Measurements from ENCODE around the gene ADAMTS19.
A peak's percentile ranks its signal among the peaks of the same experiment; 100 is the strongest.
"Not testable (repeated sequence)": the region's sequence is repeated elsewhere in the genome, so short reads cannot be mapped to it uniquely, and the experiment has no call there.

The ADAMTS19 gene

DNA sequence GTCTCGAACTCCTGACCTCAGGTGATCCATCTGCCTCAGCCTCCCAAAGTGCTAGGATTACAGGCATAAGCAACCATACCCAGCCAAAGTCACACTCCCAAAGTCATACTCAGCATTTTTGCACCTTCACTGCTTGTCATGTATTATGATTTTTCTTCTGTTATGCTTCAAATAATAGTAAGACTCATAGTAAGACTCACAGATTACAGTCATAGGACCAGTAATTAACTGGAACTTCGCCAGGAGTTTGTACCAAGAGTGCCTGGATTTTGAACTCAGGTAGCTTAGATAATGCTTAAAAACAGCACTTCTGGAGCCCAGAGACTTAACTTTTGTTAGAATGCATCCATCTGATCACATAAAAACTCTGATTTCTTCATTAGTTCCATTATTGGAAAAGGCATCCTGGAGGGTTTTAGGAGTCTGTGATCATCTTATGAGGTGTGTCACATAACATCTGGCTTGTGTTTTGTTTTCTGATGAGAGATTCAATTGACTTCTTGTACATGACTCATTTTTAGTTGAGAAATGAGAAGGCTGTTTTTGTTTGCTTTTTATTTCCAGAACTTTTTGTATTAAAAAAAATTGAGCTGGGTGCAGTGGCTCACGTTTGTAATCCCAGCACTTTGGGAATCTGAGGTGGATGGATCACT is 131.5 kb downstream of the ADAMTS19 start:
- no peak for DNase-seq

DNA sequence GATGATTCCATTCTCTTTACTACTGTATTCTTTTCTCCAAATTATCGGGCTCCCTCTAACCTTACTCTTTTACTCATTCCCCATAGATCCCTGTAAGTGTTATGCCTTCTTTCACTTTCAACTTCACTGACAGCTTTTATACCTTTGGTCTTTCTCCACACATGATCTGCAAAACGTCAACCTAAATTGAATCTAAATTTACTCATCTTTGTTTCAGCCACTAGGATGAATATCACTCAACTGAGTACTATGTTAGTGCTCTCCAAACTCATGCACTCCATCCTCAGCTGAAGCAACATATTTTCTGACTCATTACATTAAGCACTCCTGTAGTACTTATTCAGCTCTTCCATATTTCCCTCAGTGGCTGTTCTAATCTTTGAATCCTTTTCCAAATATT is 133.4 kb downstream of the ADAMTS19 start:
- no peak for DNase-seq

DNA sequence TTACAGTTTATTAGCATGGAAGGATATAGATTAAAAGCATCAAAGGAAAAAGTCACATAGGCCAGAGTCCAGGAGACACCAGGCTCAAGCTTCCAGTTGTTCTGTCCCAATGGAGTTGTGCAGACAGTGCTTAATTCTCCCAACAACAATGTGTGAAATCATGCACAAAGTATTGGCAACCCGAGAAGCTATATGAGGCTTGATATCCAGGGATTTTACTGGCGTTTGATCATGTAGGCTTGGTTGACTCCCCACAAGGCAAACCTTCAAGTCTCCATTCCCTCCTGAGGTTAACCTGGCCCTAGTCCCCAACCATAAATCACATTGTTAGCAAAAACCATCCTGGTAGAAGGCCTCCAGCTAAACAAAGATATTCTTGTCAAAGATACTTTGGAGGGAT is 141.5 kb downstream of the ADAMTS19 start:
- DNase-seq, result no peak

DNA sequence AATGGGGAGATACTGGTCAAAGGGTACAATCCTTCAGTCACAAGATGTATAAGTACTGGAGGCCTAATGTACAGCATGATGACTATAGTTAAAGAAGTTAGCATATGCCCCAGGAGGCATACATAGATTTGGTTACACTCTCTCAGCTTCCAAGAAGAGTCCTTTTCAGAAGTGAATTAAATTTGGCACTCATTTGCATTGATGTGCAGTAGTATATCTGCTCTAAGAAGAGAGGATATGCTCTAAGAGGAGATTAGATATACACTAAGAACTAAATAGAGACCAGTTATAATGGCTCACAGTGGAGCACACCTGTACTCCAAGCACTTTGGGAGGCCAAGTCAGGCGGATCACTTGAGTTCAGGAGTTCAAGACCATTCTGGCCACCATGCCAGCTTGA is 148.3 kb downstream of the ADAMTS19 start:
- no peak for DNase-seq

DNA sequence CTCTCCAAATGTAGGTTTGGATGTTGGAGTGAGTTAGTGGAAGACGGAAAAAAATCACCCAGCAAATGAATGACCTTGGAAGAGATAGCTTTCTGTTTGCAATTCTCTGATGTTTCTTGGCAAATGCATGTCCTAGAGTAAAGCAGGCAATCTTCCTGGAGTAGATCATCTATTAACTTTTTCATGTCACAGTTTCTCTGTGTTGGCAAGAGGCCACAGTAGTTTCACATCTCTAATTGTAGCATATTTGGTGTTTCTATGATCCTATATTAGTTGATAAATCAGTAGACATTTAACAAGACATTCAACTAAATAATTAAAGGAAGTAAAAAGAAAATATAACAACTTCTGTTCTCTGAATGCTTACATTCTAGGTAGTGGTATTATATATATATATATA is 149.6 kb downstream of the ADAMTS19 start:
- DNase-seq, result no peak

DNA sequence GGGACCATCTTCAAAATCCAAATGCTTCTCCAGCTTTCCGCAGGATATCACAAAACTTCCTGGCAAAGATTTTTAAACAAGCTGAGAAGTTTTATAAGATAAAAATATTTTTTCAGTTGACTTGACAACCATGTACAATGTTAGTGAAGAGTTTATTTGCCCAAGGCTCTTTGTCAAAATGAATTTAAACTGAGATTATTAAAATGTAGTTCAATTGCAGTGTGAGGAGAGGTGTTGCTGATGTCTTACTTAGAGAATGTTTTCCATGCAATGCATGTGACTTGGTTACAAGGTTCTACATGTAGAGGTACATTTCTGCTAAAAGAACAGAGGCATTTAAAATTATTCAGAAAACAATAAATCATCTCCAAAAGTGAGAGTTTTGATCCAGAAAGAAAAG is 156.4 kb downstream of the ADAMTS19 start:
- DNase-seq, result no peak

DNA sequence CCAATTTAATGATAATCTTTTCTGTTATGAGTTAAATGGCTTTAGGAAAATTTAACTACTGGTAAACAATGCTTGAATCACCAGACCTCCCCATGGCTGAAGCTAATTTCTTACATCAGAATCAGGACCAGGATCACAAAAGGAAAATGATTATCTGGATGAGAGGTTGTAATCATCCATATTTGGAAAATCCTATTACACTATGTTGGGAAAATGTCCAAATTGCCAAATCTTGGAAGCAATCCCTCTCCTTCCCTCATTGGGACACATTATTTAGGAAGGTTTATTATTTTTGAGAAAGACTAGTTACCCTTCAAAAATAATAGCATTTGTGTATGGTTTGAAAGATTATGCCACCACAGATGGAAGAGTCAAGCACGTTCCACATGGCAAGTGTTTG is 157.1 kb downstream of the ADAMTS19 start:
- DNase-seq, result no peak

DNA sequence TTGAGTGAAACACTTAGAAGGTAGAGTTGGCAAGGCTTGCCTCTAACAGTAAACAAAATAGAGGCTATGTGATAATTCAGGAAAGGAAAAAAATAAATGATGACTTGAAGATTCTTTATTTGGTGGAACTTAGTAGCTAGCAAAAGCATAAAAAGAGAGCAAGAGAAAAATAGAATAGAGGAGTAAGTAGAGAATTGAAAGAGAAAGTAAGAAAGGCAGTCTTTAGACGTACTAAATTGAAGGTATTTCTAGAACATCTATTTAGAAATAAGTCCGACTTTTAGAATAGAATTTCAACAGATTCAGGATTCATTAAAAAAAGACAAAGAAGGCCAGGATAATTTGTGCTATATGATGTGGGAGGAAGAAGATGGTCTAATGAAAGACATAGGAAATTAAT is 159.7 kb downstream of the ADAMTS19 start:
- no peak for DNase-seq

DNA sequence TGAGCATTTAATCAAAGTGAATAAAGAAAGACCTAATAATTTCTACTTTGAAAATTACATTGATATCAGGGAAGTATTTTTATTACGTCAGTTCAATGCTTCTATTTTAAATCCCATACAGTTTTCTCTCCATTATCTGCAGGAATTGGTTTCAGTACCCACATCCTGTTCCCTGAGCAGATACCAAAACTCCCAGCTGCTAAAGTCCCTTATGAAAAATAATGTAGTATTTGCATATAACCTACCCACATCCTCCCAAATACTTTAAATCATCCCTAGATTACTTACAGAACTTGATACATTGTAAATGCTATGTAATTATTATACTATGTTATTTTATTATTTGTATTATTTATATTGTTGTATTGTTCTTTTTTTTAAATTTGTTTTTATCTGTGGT is 162.4 kb downstream of the ADAMTS19 start:
- DNase-seq, result no peak

DNA sequence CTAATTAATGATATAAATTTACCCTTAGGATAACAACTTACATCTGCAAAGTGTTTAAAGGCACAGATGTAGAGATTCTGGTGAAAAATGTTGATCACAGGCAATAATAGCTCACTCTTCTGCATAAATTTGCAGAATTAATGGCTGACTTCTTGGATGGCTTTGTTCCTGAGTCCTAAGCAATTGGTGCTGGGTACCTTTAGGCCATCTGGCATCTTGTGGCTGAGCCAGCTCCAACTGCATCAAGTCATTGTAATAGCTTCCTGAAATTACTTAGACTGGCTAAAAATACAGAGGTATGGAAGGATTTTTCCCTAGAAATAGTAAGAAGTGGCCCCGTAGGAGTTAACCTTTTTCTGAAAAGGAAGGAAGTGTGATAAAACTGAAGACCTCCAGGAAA is 169.5 kb downstream of the ADAMTS19 start:
- DNase-seq, result no peak

DNA sequence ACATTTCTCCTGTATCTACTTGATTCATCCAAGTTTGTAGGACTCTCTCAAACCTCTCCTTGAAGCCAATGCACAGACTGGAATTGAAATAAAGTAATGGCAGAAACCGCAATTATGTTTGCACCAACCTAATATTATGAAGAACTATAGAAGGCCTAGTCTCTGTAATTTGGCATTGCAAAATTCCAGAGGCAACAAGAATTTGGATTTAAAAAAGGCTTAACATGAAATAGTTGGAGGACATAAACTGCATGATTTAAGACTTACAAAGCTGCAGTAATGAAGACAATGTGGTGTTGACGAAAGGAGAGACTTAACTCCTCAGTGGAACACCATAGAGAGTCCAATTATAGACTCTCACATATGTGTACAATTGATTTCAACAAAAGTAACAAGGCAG is 170.0 kb downstream of the ADAMTS19 start:
- DNase-seq, result no peak

DNA sequence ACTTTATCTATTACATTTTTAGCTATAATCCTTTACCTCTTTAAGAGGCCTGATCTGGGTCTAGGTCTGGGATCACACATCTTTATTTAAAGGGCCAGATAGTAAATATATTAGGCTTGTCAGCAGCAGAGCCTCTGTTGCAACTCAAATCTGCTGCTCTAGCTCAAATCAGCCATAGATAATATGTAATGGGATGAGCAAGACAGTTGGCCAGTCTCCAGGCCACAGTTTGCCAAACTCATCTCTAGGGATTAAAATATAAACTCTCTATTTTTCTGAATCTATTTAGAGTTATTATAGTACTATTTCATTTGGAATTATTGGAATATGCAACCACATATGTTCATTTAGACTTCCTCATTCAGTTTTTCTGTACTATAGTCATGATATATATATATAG is 171.9 kb downstream of the ADAMTS19 start:
- no peak for DNase-seq

DNA sequence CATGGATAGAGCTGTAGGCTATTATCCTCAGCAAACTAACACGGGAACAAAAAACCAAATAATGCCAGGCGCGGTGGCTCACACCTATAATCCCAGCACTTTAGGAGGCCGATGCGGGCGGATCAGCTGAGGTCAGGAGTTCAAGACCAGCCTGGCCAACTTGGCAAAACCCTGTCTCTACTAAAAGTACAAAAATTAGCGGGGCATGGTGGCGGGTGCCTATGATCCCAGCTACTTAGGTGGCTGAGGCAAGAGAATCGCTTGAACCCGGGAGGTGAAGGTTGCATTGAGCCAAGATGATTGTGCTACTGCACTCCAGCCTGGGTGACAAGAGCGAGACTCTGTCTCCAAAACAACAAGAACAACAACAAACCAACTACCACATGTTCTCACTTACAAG is 177.4 kb downstream of the ADAMTS19 start:
- DNase-seq, result not testable (repeated sequence)

DNA sequence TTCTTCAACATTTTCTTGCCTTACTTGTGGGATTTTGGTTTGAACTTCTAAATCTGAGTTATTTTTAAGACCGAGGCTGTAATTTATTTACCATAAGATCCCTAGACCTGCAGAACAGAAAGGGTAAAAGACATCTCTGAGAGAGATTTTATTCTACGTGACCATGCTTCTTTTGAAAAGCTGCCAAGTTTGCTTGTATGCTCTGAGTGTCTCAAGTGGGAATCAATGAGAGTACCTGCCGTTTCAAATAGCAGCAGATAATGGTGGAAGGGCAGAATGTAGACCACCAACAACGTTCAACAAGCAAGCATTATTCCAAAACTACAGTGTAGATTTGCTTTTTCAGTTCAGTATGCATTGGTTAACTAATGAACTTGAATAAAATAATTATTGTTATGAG is 179.2 kb downstream of the ADAMTS19 start:
- no peak for DNase-seq

DNA sequence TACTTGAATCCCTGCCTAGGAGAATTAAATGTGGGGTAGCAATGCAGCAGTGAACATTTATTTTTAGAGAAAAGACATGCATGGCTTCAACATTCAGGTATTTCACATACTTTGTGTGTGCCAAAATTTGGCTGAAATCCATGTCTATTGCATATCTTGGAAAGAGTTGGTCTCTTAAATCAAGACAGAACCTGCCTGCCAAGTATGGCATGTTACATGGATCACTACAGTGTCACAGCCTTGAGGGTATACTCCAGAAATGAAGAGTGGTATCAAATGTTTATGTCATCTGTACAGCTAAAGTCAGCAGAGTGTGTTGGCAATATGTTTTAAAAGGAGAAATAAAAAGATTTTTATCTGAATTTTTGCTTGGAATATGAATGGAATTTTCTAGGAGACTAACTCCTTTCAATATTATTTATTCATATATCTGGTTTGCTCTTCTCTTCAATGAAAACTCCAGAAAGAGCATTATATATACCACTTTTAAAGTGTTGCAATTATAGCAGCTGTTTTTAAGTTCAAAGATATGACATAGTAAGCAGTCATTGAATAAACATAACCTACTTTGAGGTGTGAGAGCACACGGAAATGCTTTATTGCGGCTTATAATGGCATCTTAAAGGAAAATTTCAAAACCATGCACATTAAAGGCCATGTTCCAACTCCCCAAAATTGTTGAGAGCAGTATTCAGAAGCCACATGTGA is 192.4 kb downstream of the ADAMTS19 start:
- DNase-seq, result no peak

DNA sequence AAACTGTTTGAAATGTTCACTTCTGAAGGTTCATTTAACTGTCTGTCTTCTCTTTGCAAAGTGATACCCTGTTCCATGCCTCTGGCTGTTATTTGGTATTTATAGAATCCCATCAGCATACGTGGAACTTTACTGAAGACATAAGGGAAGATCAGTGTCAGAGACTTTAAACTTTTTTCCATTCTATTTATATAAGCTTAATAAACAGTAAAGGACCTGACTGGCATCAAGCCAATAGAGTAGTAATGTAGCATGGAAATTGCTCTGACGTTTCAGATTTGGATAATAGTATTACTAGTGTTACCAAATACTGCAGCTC is 192.9 kb downstream of the ADAMTS19 start:
- no peak for DNase-seq

DNA sequence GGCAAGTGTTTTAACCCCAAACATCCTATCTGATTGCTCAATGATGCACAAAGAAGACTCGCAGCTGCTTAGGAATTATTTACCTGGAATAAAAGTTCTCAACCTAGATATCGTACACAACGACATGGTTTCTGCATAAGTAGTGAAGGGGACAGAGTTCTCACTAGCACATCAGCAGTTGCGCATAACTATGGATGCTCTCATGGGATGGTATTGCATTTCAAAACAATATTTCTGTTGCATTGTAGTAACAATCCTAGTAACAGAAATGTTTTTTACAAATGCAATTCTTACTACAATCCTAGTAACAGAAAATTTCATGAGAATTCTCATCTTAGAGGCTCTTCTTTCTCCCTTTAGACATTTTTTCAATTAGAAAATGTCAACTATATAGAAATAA is 193.3 kb downstream of the ADAMTS19 start:
- no peak for DNase-seq

DNA sequence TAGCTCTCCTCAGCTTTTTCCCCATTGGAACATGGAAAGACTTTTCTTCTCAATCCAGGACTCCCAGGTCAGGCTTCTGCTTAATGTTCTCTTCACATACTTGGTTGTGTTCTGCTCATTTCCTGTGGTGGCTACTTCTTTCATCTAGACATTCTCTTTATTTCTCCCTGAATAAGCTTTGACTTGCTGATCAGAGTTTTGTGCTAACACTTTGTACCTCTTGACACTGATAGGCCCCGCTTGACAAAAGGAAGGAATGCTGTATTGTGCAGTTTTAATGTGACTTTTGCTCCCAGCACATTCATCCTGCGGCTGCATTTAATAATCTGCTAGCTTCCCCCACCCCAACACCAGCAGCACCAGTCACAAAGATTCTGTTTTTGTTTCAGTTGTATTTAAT is 196.9 kb downstream of the ADAMTS19 start:
- DNase-seq, result no peak

DNA sequence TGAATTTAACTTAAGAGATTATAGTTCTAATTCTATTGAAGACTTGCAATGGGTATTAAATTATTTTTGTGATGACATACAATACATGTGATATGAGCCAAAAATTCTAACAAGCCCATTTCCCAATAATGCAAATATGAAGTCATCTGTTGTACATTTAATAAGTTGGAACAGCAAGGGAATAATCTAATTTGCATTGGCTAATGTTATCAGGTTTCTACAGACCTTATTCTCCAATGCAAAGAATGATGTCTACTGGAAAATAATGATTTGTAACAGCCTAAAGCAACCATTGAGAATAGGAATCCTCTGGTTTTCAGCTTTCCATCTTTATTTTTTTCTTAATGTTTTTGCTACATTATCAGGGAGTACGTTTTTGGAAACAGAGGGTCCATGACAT is 198.7 kb downstream of the ADAMTS19 start:
- DNase-seq, result no peak

DNA sequence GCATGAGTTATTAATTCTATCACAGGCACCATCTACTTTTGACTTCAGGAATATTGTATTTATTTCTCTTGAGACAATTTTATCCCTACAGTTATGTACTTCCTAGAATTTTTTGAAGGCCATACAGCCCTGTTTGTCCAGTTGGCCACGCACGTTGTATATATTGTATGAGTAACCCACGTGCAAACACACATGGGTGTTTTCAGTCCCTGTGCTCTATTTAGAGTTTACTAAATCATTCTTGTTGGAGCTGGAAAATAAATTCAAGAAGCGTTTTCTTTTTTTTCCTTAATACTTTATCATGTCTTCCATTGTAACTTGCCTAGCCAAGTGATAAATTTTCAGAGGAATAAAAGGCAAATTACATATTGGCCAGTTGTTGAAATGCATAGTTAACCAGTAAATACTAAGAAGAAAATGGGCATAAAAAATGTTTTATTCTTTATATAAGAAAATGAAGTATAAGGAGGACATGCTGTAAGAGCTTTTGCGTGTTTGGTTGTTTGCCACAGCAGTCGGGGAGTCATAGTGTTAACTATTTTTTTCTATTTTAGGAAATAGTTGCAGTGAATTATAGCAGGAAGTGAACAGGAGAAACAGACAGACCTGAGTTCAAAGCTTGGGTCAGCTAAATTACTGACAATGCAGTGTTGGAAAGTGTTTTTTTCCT is 201.4 kb downstream of the ADAMTS19 start:
- no peak for DNase-seq

DNA sequence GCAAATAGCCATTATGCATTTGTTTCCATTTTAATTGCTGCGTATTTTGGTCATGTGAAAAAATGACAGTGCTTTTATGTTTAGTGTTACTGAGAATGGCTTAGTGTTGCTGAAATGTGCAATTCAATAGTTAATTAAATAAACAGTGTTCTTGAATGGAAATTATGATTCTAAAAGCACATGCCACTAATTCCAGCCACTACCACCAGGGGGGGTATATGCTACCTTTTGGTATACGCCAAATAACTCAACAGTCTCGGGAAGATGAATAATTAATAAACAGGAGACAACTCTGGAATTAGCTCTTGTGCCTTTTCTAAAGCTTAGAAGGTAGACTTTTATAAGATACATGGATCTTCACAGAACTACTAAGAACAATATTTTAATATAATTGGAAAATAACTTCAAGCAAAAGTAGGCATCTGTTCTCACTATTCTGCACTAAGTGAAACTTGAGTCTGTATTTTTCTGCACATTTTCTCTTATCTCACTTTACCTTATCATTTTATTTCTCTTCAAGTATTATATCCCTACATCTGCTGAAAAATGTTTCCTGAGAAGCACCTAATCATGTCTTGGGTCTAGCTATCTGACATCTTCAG is 204.3 kb downstream of the ADAMTS19 start:
- DNase-seq, result peak; percentile 19

DNA sequence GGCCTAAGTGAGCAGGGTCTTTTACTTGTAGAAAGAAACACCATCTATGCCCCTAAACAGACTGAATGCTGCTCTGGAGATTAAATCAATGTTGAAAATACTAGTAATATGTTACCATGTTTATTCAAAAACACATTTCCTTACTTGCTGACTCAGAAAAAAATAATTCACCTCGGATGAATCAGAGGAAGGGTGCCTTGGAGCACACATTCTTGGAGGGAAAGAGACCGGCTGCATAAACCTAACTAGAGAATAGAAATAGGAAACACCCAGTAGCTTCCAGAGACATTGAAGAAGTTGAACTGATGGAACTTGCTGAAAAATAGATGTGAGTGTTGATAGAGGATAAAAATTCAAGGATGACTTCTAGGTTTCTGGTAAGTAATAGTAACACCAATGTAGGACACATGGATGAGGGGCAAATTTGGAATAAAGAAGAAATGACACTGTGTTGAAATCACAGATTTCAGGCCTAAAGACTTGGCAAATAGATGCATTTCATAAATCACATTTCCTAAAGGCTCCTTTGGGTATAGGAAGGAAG is 210.9 kb downstream of the ADAMTS19 start:
- DNase-seq, result no peak

DNA sequence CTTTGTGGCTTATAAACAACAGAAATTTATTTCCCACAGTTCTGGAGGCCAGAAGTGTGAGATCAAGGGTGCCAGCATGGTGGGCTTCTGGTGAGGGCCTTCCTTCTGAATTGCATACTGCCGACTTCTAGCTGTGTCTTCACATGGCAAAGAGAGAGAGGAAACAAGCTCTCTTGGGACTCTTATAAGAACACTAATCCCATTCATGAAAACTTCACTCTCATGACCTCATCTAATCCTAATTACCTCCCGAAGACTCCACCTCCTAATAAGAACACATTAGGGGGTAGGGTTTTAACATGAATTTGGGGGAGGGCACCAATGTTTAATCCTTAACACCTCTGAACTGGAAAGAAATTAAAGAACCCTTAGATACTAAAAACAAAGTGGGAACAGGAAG is 211.9 kb downstream of the ADAMTS19 start:
- no peak for DNase-seq

DNA sequence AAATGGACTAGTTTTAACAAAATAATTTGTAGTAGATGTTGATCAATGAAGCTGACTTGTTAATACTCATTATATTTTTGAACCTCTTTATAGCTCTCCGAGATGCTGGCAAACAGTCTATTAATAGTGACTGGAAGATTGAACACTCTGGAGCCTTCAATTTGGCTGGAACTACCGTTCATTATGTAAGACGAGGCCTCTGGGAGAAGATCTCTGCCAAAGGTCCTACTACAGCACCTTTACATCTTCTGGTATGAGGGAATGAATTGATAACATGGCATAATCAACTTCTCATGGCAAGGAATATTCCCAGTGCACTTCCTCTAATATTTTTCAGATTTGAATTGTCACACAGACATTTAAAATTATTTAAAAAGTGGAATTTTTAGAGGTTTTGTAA is 219.6 kb downstream of the ADAMTS19 start:
- DNase-seq, result no peak
